Ishikawa (cell line): ENCODE results near the gene ZBTB46.

Experiments
- CEBPB ChIP-seq: IDR thresholded peaks from 2 replicates; pipeline ENCODE4 v1.6.1; 2012
- CREB1 ChIP-seq: IDR thresholded peaks from 2 replicates; pipeline ENCODE4 v1.6.1; 2012; ENCODE audit warnings: low read depth
- EGR1 ChIP-seq: IDR thresholded peaks from 2 replicates; pipeline ENCODE4 v1.6.1; 2012
- EP300 ChIP-seq: IDR thresholded peaks from 2 replicates; pipeline ENCODE4 v1.6.1; 2012; ENCODE audit warnings: borderline replicate concordance
- FOXM1 ChIP-seq: IDR thresholded peaks from 2 replicates; pipeline ENCODE4 v1.6.1; 2012; ENCODE audit warnings: low read depth, borderline replicate concordance
- MAX ChIP-seq: IDR thresholded peaks from 2 replicates; pipeline ENCODE4 v1.6.1; 2012
- NFIC ChIP-seq: IDR thresholded peaks from 2 replicates; pipeline ENCODE4 v1.6.1; 2012
- RAD21 ChIP-seq: IDR thresholded peaks from 2 replicates; pipeline ENCODE4 v1.6.1; 2012; ENCODE audit warnings: low read depth
- REST ChIP-seq: IDR thresholded peaks from 2 replicates; pipeline ENCODE4 v1.6.1; 2012; ENCODE audit warnings: low read depth, mild to moderate bottlenecking
- TAF1 ChIP-seq: IDR thresholded peaks from 2 replicates; pipeline ENCODE4 v1.6.1; 2012; ENCODE audit warnings: low read depth, mild to moderate bottlenecking
- TCF12 ChIP-seq: IDR thresholded peaks from 2 replicates; pipeline ENCODE4 v1.6.1; 2012; ENCODE audit warnings: low read depth
- TEAD4 ChIP-seq: IDR thresholded peaks from 2 replicates; pipeline ENCODE4 v1.6.1; 2012
- USF1 ChIP-seq: IDR thresholded peaks from 2 replicates; pipeline ENCODE4 v1.6.1; 2012
- YY1 ChIP-seq: IDR thresholded peaks from 2 replicates; pipeline ENCODE4 v1.6.1; 2012; ENCODE audit warnings: low read depth
- ZBTB7A ChIP-seq: IDR thresholded peaks from 2 replicates; pipeline ENCODE4 v1.6.1; 2012; ENCODE audit warnings: low read depth

ZBTB46 gene

GRCh38 chr20:63823691-63824311, 7.3 kb downstream of the ZBTB46 start:
- TF ChIP-seq MAX (no peak), RAD21 (no peak)

GRCh38 chr20:63822276-63822696, 8.8 kb downstream of the ZBTB46 start:
- TF ChIP-seq FOXM1 (no peak), ZBTB7A (no peak), TEAD4 (no peak)

- no peak for TF ChIP-seq TCF12
- TF ChIP-seq REST = no peak
- no peak for TF ChIP-seq YY1
- no peak for TF ChIP-seq TEAD4
- TF ChIP-seq USF1 = no peak
- TF ChIP-seq CREB1 = no peak
- TF ChIP-seq NFIC = no peak
- TF ChIP-seq FOXM1 = no peak
- no peak for TF ChIP-seq CEBPB
- no peak for TF ChIP-seq EGR1
- TF ChIP-seq EP300 = no peak
- TF ChIP-seq RAD21 = no peak
- TF ChIP-seq ZBTB7A = no peak
- no peak for TF ChIP-seq MAX
- no peak for TF ChIP-seq TAF1
Measured at GRCh38 chr20:63821811-63822210, 9.3 kb downstream of the ZBTB46 start.

GRCh38 chr20:63819224-63819921, 11.7 kb downstream of the ZBTB46 start:
- TF ChIP-seq TEAD4 (no peak), RAD21 (no peak), FOXM1 (no peak), EP300 (no peak), ZBTB7A (no peak), REST (no peak), TAF1 (no peak)

- TF ChIP-seq CREB1 = no peak
- TF ChIP-seq REST = no peak
- no peak for TF ChIP-seq TCF12
- TF ChIP-seq MAX = no peak
- no peak for TF ChIP-seq CEBPB
Measured at GRCh38 chr20:63815615-63816253, 15.3 kb downstream of the ZBTB46 start.
